Heart left ventricle (tissue), 13 donors: Measurements from ENCODE around the gene HSPA12A.

Experiments
- POLR2A ChIP-seq, 2 donors: fragments of 450-650 bp; IDR thresholded peaks; one replicate each; pipeline ENCODE4 v1.6.1; 2017; ENCODE audit warnings: antibody characterized with exemption in 2 of 2, mild to moderate bottlenecking in 2 of 2, moderate library complexity in 2 of 2
- TF ChIP-seq, protein P1 (sequence below), 12 donors: fragments of 200-600 bp; sonication (generic) in 4 of 12; IDR thresholded peaks; one replicate each; pipeline versions ENCODE4 v1.5.0 to v1.8.0; 2018 to 2022; ENCODE audit warnings: antibody characterized with exemption in 12 of 12, mild to moderate bottlenecking in 5 of 12
- donor health status: ischemic (EF 13 %, LVEDD 7.1; RV severe dilation, severe dysfunction).
- donor health status: DM: no; HTN: yes; CAD: no.
- donor health status: DM: no; HTN: no; CAD: no.
- donor health status: ischemic (EF 25% LVEDD 6.9; RV normal size, moderate dysfunction).
- donor health status: ischemic (EF 25% LVEDD 5.7; RV mildly dilated, moderate dysfunction).
- donor health status: ischemic (EF 35%, LVEDD 5.7; RV mildly dilated, moderate dysfunction).
- donor health status: nonischemic (EF 11% LVEDD 7.7; RV severe dilation, severe dysfunction).
- donor health status: DM: yes; HTN: yes; CAD: no.
- donor health status: PGD.
- donor health status: ischemic (EF 29% LVEDD 5.4; RV normal size, mild dysfunction).
- donor health status: nonischemic (EF 23%, LVEDD 6.1; RV moderate dilation, normal function).

DNA sequence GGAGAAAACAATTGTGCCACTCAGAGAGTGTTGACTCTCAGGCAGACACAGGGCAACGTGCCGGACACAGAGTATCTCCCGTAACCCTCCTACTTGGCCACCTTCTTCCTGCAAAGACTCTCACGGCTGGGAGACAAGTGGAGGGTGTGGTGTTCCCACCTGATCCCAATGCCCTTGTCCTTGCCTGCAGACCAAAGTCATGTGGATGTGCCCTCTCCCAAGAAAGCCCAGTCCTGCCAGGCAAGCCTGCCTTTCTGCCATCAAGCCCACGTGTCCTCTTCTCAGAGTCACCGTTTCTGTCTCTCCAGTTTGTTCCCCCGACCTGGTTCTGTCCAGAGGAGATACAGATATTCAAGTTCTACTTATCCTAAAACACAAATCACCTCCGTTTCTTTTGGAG is 120.9 kb downstream of the HSPA12A start:
- TF ChIP-seq POLR2A (IDR thresholded peaks at IDR 0.05) = no peak
- TF ChIP-seq, protein P1, sequence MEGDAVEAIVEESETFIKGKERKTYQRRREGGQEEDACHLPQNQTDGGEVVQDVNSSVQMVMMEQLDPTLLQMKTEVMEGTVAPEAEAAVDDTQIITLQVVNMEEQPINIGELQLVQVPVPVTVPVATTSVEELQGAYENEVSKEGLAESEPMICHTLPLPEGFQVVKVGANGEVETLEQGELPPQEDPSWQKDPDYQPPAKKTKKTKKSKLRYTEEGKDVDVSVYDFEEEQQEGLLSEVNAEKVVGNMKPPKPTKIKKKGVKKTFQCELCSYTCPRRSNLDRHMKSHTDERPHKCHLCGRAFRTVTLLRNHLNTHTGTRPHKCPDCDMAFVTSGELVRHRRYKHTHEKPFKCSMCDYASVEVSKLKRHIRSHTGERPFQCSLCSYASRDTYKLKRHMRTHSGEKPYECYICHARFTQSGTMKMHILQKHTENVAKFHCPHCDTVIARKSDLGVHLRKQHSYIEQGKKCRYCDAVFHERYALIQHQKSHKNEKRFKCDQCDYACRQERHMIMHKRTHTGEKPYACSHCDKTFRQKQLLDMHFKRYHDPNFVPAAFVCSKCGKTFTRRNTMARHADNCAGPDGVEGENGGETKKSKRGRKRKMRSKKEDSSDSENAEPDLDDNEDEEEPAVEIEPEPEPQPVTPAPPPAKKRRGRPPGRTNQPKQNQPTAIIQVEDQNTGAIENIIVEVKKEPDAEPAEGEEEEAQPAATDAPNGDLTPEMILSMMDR (IDR thresholded peaks at IDR 0.05) = no peak
